Right lobe of liver (tissue), 6 donors: ENCODE data around the gene CYP27C1. TPM values are rescaled to one million over a fixed set of nuclear protein-coding genes. Genes with fewer than 3 reads are reported as not detected.

Experiments
- ATAC-seq, 4 donors: fragments of 200-7000 bp; cut with Tn5 transposase; one replicate each; pipeline ENCODE4 v1.9.1; 2020; ENCODE audit warnings: mild to moderate bottlenecking in 4 of 4, moderate library complexity in 4 of 4
- DNase-seq, 3 donors: peaks; one replicate each; pipeline ENCODE4 v3.0.0-alpha.2; 2020
- H3K27ac ChIP-seq, 3 donors: fragments of 200-600 bp; one replicate each; pipeline ENCODE4 v1.8.0; 2022
- H3K27me3 ChIP-seq, 2 donors: fragments of 200-600 bp; one replicate each; pipeline ENCODE4 v1.8.0; 2022
- H3K36me3 ChIP-seq, 4 donors: fragments of 200-600 bp; sonication (generic) in 1 of 4; one replicate each; pipeline versions ENCODE4 v1.5.1 to v1.8.0; 2017 to 2022; ENCODE audit warnings: control low read depth in 1 of 4
- H3K4me1 ChIP-seq, 4 donors: fragments of 200-600 bp; sonication (generic) in 1 of 4; one replicate each; pipeline versions ENCODE4 v1.5.1 to v1.8.0; 2017 to 2022; ENCODE audit warnings: control low read depth in 1 of 4
- H3K4me3 ChIP-seq, 3 donors: fragments of 200-600 bp; one replicate each; pipeline ENCODE4 v1.8.0; 2022
- H3K9me3 ChIP-seq, 4 donors: fragments of 200-600 bp; sonication (generic) in 1 of 4; one replicate each; pipeline versions ENCODE4 v1.5.1 to v1.8.0; 2017 to 2022; ENCODE audit warnings: control low read depth in 1 of 4
- POLR2A ChIP-seq: fragments of 450-650 bp; IDR thresholded peaks from one replicate; pipeline ENCODE4 v1.6.1; 2017; ENCODE audit warnings: antibody characterized with exemption, mild to moderate bottlenecking
- WGBS: methylation state at CpG from one replicate; pipeline ENCODE4 v1.1.6; 2018; ENCODE audit warnings: low coverage, low lambda C conversion rate; ENCODE audit not compliant: insufficient coverage; ENCODE audit errors: missing lambda C conversion rate; 5-methylcytosine and 5-hydroxymethylcytosine counted together
- intact Hi-C, 2 donors: fragments of 100-400 bp; cut with DNase I; formaldehyde crosslinking; loops; one replicate each; pipeline versions ENCODE4 v1.11.2 to v1.14.1; 2022
- small RNA-seq, 2 experiments: library from RNA; depleted of rRNA; stranded (forward); fragments of <200 nt; gene quantifications; one replicate each; pipeline ENCODE3, GENCODE V24; 2016
- total RNA-seq, 6 experiments: library from RNA; depleted of rRNA in 2 of 6; stranded (reverse); fragments of >200 nt in 2 of 6; fragmentation: NEBNext Ultra II Directional in 3 of 6; extraction: Animal tissue kit (Norgen Biotek cat#: 25700) in 3 of 6; gene quantifications; one replicate each; pipeline versions ENCODE4 v1.1.0 to v1.2.4, GENCODE V29; 2016 to 2023
- TF ChIP-seq, protein P1 (sequence below), 4 donors: fragments of 200-600 bp in 3 of 4; fragments of 450-650 bp in 1 of 4; IDR thresholded peaks; one replicate each; pipeline versions ENCODE4 v1.5.1 to v1.8.0; 2016 to 2022; ENCODE audit warnings: antibody characterized with exemption in 4 of 4, mild to moderate bottlenecking in 2 of 4
- donor health status: DM: no; HTN: yes; CAD: no.
- donor health status: DM: no; HTN: no; CAD: no.
- donor health status: DM: no; HTN: no; CAD: no.
- donor health status: DM: no; HTN: yes; CAD: no.
- donor health status: DM: no; HTN: yes; CAD: no.

Gene CYP27C1
- total RNA-seq, 6 experiments from 2014 or later: 0.05 TPM; not detected in 5

GRCh38 chr2:127134833-127135830, 85.0 kb downstream of the CYP27C1 start:
- no peaks in the 10 kb centered on the region for H3K27me3 ChIP-seq
- 66% methylated on average over 7 of the region's 15 CpGs for WGBS
- peak; percentile 50 to 81 (median 65) for ATAC-seq
- H3K4me1 ChIP-seq: no peaks in the 10 kb centered on the region
- TF ChIP-seq, protein P1, sequence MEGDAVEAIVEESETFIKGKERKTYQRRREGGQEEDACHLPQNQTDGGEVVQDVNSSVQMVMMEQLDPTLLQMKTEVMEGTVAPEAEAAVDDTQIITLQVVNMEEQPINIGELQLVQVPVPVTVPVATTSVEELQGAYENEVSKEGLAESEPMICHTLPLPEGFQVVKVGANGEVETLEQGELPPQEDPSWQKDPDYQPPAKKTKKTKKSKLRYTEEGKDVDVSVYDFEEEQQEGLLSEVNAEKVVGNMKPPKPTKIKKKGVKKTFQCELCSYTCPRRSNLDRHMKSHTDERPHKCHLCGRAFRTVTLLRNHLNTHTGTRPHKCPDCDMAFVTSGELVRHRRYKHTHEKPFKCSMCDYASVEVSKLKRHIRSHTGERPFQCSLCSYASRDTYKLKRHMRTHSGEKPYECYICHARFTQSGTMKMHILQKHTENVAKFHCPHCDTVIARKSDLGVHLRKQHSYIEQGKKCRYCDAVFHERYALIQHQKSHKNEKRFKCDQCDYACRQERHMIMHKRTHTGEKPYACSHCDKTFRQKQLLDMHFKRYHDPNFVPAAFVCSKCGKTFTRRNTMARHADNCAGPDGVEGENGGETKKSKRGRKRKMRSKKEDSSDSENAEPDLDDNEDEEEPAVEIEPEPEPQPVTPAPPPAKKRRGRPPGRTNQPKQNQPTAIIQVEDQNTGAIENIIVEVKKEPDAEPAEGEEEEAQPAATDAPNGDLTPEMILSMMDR (IDR thresholded peaks at IDR 0.05): no peak
- TF ChIP-seq POLR2A: no peak
- H3K27ac ChIP-seq: no peak overlapping the region
- H3K36me3 ChIP-seq: no peaks in the 10 kb centered on the region
- H3K9me3 ChIP-seq: no peaks in the 10 kb centered on the region
- intact Hi-C loops: no loop called here
- no peak for DNase-seq
- H3K4me3 ChIP-seq: no peak overlapping the region

GRCh38 chr2:127134235-127134634, 85.9 kb downstream of the CYP27C1 start:
- intact Hi-C loops: no loop called here
- H3K4me1 ChIP-seq: peaks cover 0 to 1% (median under 1%) of the 10 kb centered on the region in 4 donors
- no peak overlapping the region for H3K27ac ChIP-seq
- DNase-seq: no peak
- no peak for ATAC-seq
- H3K27me3 ChIP-seq: no peaks in the 10 kb centered on the region
- H3K9me3 ChIP-seq: no peaks in the 10 kb centered on the region
- 74% methylated on average over 4 of the region's 4 CpGs for WGBS
- H3K4me3 ChIP-seq: no peak overlapping the region
- TF ChIP-seq, protein P1 (IDR thresholded peaks at IDR 0.05): no peak
- TF ChIP-seq POLR2A: no peak
- H3K36me3 ChIP-seq: no peaks in the 10 kb centered on the region

Small RNA genes lying within 50 kb of the gene (small RNA-seq; reads per million reads assigned to genes)
- 0 reads per million in 2 experiments for gene NIFKP9

Other genes with a start within 250 kb of the CYP27C1 start
- 10 to 100 TPM; 20.4 to 30.8 (median 26.3) TPM for gene BIN1, start 113.1 kb downstream of the CYP27C1 start, total RNA-seq
- gene ERCC3, start 73.8 kb upstream of the CYP27C1 start, total RNA-seq: 10 to 100 TPM; 13.5 to 17.3 (median 16.0) TPM
- gene MAP3K2, start 167.7 kb upstream of the CYP27C1 start, total RNA-seq: 10 to 100 TPM; 28.6 to 45.1 (median 39.8) TPM
- 100 to 1,000 TPM; 224 to 447 (median 319) TPM for gene PROC, start 198.1 kb upstream of the CYP27C1 start, total RNA-seq